SK-N-DZ (cell line): ENCODE data around the gene SKP1. TPM values are rescaled to one million over a fixed set of nuclear protein-coding genes. Genes with fewer than 3 reads are reported as not detected.
"Not testable (repeated sequence)": the region's sequence is repeated elsewhere in the genome, so short reads cannot be mapped to it uniquely, and the experiment has no call there.

Experiments used
- DNase-seq: peaks from one replicate; pipeline ENCODE4 v3.0.0-alpha.2; 2015; ENCODE audit warnings: low spot score
- polyA plus RNA-seq, 2 experiments: library from polyadenylated mRNA; depleted of rRNA; stranded (reverse); fragments of >200 nt; gene quantifications; 2 replicates each; pipeline ENCODE4 v1.2.3, GENCODE V29; 2014

The SKP1 gene
- 635 and 699 TPM in 2 replicates for polyA plus RNA-seq (2014; cell fraction: cytosol; rRNA removed)
- 270 and 380 TPM in 2 replicates for polyA plus RNA-seq (2014; cell fraction: nucleus; rRNA removed)

DNA sequence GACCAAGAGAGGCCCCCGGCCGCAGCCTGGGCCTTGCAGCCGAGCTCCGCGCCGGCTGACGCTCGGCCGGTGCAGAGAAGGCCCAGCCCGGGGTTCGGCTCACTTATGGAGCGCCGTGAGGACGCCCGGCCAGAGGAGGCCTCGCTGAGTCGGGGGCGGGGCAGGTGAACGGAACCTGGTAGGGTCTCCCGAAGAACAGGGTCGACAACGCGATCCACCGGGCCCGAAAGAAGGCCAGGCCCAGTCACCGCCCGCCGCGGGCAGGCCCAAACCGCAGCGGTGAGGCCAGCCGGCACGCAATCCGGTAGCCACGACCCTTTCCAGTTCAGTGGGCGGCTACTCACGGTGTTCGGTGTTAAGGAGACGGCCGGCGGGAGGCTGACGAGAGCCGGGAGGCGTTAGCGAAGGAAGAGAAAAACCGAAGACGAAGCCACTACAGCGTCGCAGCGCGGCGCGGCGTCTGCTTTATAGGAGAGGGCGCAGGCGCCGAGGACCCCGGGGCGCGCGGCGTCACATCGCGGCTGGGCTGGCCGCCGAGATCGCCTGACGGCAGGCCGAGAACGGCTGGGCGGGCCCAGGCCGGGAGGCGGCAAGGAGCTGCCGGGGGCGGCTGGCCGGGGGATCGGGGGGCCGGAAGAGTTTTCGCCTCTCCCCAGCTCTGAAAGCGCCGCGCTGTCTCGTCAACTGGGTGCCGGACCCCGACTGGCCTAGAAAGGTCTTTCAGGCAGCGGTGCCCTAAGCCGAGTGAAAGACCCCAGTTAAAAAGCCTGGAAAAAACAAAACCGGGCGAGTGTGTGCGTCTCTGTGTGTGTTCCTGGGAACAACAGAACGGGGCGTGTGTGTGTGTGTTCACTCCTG lies at the start of gene SKP1:
Gene SKP1 (minus strand): TSS at position 440 of the 858 bp plus-strand sequence. CDS start 2,928 bp downstream, outside the sequence.
- DNase-seq: peak; percentile 86

DNA sequence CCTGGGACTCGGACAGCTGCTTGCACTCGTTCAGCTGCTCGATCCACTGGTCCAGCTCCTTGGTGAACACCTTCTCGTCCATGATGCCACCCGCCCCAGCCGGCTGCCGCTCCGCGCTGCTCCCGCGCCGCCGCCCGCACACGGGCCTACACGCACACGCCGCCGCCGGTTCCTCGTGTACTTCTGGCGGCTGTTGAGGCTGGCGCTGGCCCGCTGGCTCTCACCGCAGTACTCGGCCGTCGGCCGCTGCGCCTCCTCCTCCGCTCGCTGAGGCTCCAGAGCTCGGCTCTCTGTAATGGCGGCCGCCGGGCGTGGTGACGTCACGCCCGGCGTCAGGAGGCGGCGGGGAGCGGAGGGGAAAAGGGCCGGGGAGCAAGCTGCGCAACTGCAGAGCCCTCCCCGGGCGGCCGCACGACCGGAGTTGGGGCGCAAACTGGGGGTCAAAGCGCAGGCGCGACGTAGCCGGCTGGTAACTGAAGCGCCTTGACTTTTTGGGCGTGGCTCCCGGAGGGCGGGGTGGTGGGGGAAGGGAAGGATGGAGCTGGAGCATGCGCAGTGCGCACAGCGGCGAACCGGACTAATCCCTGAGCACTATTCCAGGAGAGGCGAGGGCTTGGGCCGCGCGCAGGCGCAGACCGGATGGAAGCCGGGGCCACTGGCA lies 49.2 kb upstream of the SKP1 start, which contains the start of gene PPP2CA:
Gene PPP2CA (minus strand): TSS at position 294 of the 661 bp plus-strand sequence. CDS start 212 bp downstream, at position 82.
- DNase-seq: peak; percentile 98

DNA sequence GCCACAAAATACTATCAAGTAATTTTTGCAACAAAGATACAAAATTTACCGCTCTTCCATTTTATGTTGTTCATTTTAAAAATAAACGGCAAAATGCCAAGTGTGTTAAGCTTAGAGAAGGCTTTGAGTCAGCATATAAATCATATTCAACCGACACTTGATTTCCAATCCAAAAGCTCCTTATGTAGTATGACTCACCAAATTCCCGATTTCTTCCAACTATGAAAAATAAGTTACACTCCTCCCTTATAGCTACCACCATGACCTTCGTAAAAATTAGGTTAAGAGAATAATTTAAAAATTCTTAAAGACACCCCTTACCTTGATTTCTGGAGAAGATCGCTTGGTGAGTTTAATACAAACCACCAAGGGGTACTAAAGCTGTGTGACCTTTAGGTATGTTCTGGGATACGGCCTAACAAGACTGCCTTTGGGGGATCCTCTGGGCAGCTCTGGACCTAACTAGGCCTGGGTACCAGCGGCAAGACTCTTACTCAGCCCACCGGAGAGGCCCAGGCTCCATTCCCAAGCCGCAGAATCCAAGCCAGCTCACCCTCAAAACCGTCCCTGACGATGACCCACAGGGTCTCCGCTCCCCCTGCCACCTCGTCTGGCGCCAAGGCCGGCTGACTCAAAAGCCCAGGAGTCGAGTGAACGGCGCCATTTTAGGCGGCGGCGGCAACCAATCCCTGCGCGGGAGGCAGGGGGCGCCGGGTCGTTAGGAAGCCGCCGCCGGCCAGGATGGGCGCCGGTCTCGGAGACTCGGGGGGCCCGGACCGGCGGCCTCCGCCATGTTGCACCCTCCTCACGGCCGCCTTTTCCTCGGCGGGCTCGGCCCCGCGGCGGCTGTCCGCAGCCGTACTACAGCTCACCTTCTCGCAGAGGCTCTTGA lies 48.4 kb upstream of the SKP1 start:
- peak; percentile 79 for DNase-seq

DNA sequence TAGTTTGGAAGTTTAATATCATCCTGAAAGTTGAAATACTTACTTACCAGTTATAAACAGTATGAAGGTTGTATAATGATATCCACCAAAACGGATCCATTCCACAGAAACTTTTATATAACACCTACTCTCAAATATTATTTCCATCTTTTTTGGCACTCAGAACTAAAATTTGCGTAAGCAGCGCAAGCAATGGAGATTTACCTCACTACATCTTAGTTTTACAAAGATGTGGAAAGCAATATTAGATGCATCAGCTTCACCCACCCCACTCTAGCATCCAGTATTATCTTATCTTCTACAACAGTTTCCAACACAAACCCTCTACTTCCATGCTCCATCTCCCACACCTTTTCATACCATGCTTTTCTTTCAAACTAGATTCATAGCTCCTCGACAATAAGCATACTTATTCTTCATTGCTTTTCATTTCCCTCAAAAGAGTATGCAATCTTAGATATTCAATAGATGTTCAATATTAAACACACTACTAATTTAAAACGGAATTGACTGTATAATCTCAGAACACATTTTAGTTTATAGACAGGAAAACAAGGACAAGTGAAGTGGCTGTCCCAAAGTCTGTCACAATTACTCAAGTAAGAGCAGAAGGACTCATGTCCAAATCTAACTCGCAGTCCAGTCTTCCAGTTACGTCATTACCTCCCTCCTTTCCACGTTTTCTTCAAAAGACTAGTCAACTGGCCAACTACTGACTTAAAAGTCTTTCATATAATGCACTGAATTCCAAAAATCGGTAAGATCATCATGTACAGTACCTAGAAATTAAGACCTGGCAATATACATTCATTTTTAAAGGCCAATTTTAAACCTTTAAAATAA lies 46.9 kb upstream of the SKP1 start:
- no peak for DNase-seq

DNA sequence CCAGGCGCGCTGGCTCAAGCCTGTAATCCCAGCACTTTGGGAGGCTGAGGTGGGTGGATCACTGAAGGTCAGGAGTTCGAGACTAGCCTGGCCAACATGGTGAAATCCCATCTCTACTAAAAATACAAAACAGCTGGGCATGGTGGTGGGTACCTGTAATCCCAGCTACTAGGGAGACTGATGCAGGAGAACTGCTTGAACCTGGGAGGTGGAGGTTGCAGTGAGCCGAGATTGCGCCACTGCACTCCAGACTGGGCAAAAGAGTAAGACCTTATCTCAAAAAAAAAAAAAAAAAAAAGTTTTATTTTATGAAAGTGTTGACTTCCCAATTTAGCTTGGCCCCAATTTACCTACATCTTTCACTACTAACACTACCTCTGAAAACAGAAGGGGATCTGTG lies 44.9 kb upstream of the SKP1 start:
- not testable (repeated sequence) for DNase-seq

DNA sequence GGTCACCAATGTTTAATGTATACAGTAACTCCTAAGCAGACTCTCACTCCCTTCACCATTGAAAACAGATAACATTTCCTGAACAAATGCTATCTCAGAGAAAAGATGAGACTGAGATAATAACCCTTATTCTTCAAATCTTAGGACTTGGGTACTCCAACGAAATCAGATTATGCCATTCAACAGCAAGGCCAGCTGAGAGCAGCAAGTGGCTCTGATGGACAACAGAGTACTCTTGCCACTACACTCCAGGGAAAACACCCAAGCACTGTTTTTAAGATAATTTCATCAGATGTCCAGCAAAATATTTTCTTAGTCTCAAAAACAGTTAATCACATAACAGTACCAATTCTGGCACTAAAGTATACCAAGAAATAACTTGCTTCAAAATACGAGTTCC lies 39.0 kb upstream of the SKP1 start:
- peak; percentile 55 for DNase-seq

DNA sequence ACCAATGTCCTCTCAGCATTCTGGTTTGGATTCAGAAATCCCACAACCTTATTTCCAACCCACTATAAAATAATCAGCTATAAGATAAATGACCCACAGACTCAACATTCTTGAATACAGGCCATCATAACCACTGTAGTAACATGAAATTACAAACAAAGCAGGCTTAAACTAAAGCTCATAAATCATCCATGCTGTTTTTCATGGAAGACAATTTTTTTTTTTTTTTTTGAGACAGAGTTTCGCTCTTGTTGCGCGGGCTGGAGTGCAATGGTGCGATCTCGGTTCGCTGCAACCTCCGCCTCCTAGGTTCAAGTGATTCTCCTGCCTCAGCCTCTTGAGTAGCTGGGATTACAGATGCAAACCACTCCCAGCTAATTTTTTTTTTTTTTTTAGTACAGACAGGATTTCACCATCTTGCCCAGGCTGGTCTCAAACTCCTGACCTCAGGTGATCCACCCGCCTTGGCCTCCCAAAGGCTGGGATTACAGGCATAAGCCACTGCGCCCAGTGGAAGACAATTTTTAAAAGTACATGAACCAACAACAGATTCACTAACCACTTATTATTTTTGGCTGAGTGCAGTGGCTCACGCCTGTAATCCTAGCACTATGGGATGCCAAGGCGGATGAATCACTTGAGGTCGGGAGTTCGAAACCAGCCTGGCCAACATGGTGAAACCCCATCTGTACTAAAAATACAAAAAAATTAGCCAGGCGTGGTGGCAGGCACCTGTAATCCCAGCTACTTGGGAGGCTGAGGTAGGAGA lies 34.7 kb upstream of the SKP1 start:
- not testable (repeated sequence) for DNase-seq

DNA sequence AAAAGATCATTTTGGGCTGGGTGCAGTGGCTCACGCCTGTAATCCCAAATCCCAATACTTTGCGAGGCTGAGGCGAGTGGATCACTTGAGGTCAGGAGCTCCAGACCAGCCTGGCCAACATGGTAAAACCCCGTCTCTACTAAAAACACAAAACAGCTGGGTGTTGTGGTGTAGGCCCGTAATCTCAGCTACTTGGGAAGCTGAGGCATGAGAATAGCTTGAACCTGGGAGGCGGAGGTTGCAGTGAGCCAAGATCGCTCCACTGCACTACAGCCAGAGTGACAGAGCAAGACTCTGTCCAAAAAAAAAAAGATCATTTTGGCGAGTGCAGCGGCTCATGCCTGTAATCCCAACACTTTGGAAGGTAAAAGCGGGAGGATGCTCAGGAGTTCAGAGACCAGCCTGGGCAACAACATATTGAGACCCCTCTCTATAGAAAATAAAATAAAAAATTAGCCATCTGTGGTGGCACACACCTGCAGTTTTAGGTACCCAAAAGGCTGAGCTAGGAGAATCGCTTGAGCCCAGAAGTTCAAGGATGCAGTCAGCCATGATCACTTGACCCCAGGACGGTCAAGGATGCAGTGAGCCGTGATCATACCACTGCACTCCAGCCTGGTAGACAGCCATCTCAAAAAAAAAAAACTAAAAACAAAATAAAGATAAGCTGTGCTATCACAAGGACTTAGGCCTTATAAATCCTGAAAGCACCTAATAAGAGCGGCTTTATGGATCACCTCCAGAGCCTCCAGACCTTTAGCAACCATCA lies 32.9 kb upstream of the SKP1 start:
- no peak for DNase-seq

DNA sequence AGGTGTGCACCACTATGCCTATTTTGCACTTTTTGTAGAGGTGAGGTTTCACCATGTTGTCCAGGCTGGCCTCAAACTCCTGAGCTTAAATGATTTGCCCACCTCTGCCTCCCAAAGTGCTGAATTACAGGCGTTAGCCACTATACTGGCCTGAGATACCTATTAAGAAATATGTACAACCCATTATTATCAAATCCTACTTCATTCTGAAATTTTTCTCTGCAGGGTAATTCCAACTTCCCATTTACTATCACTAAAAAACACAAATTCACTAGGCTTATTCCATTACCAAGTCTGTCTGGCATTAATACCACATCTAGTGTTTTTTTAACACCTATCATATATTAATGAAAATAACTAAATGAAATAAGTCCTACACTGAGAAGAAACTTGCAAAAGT lies 30.9 kb upstream of the SKP1 start:
- DNase-seq: no peak

DNA sequence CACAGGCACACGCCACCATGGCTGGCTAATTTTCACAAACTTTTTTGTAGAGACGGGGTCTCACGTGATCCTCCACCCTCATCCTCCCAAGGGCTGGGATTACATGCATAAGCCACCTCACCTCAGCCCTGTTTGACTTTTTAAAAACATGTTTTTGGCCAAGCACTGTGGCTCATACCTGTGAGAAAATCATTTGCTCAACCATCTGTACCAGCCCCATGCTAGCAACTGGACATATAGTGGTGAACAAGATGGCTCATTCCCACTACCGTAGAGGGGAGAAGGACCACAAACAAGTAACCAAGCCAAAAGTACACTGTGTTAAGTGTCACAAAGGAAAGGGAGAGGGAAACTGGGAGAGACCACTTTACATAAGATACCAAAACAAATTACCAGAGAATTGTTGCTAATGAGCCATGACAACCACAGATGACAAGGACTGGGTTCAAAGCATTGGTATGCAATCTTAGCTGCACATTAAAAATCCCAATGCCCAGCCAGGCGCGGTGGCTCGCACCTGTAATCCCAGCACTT lies 29.9 kb upstream of the SKP1 start:
- no peak for DNase-seq

DNA sequence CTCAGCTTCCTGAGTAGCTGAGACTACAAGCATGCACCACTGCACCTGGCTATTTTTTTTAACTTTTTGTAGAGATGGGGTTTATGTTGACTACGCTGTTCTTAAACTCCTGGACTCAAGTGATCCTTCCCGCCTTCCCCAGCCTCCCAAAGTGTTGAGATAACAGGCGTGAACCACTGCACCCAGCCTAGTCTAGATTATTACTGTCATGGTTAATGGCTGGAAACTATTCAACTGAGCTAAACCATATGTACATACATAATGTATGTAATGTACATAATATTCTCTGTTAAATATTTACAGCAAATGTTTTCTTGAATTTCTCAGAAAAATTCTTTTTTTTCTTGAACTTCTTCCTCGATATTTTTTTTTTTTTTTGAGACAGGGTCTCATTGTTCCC lies 27.8 kb upstream of the SKP1 start:
- no peak for DNase-seq

DNA sequence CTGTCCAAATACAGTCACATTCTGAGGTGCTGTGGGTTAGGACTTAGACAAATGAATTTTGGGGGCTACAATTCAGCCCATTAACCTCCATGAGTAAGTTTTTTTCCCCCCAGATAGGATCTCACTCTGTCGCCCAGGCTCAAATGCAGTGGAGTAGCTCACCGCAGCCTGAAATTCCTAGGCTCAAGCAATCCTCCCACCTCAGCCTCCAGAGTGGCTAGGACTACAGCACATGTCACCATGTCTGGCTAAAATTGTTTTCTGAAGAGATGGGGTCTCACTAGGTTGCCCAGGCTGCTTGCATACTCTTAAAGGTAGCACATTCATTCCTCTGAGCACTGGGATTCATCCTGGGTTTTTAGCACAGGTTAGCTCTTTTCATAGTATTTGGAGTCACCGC lies 26.9 kb upstream of the SKP1 start:
- DNase-seq: no peak

DNA sequence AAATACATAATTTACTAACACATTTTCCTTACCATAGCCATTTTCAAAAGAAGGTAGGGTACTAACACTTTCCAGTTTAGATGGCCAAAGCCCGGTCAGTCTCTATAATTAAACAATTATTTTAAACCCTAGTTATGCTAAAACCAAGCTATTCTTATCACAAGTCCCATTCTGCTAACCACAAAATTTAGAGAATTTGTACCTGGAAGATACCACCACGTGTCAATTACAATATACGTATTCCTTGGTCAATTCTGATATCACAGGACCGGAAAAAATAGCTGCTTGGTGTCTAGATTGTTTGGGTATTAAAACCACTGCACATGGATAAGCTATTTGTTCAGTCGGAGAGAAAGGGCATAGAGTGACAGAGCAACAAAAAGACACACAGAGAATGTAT lies 18.9 kb upstream of the SKP1 start:
- DNase-seq: no peak

DNA sequence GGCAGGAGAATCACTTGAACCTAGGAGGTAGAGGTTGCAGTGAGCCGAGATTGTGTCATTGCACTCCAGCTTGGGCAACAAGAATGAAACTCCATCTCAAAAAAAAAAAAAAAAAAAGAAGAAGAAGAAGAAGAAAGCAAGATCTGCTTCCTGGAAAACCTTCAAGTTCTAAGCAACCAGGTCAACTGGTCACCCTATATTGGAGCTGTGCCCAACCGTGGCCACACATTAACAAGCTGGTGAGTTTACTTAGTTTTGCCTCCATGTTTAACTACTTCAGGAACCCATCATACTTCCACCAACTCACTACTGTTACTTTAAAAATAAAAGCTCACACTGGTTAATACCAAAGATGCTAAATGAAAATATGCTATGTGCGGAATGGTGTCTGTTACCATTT lies 12.3 kb upstream of the SKP1 start:
- DNase-seq: no peak

DNA sequence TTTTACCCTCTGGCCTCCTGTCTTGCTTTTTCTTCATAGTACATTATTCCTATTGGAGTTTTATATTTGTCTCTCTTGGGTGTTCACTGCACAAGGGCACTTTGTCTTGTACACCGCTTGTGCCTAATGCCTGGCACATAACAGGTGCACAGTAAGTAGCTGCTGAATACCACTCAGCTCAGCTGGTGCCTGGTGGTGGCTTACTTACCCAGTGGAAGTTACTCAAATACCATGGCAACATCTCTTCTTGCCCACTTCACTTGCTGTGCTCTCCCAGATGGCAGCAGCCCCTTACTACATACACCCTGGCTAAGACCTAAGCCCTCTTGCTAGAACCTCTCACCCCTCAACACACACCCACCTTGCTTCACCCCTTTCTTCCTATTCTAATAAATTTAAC lies 11.3 kb upstream of the SKP1 start:
- DNase-seq: no peak

DNA sequence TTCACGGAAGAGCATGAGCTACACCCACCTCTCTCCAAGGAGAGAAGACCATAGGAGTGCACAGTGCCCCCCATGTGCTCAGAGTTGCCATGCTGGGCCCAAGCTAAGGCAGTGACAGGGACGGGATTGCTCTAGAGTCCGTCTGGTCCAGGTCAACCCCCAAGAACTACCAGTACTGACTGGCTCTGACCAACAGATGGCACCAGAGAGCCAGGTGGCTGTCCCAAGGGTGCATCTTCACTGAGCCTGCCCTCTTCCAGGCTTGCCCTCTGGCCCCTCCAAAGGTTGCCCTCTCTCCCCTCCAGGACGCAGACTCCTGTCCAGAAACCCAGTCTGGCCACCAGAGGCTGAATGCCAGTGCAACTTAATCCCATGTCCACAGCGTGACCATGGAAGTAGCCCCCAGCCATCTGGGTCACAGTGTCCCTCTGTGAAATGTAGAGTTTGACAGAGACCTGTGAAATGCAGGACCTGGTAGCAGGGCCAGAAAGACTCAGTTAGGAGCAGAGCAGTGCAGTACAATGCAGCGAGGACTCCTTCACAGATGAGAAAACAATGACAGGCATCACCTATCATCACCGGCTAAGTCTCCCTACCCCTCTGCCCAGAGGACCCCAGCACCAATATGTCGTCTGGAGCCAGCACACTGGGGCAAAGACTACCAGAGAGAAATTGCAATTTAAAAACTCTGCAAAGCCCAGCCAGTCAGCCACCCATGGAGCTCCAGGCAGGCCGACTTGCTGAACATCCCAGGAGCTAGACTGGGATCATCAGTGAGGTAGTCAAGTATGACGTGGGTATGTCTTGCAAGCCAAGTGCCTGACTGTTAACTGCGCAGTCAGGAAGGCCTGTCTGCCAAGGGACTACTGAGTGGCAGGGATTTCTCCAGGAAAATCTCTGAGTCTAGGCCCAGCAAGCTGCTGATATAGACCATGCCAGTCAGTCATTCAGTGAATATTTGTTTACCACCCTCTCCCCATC lies 7.7 kb upstream of the SKP1 start:
- peak; percentile 69 for DNase-seq

DNA sequence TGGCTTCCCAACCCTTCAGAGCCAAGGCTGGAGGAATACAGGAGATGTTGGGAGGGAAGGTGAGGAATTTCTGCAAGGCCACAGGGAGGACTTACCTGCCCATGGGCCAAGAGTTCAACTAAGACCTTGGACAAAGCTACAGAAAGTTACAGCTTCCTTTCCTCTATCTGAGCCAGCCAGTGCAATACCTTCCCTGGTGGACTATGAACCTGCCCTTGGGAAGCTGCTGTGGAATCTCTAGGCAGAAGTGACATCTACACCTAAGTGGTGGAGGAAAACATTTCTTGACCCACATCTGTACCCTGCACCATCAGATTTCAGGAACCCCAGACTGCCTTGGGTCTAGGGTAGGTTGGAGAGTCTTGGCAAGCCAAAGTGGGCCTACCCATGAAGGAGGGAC lies 6.7 kb upstream of the SKP1 start:
- DNase-seq: no peak

DNA sequence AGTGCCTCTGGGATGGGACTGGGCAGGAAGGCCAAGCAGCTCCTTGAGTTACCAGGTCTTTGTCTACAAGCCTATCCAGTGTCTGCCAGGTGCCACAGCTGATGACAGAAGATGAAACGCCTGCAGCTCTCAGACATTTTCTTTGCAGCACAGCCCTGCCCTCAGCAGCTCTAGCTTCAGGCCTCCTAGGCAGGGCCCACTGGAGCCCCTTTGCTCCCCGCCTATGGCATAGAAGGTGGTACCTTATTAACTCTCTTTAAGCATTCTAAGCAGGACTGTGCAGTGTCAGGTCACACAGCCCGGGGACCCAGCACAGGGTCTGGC lies 1.3 kb upstream of the SKP1 start:
- DNase-seq: no peak
